ENCODE data around the gene GFI1.

DNA sequence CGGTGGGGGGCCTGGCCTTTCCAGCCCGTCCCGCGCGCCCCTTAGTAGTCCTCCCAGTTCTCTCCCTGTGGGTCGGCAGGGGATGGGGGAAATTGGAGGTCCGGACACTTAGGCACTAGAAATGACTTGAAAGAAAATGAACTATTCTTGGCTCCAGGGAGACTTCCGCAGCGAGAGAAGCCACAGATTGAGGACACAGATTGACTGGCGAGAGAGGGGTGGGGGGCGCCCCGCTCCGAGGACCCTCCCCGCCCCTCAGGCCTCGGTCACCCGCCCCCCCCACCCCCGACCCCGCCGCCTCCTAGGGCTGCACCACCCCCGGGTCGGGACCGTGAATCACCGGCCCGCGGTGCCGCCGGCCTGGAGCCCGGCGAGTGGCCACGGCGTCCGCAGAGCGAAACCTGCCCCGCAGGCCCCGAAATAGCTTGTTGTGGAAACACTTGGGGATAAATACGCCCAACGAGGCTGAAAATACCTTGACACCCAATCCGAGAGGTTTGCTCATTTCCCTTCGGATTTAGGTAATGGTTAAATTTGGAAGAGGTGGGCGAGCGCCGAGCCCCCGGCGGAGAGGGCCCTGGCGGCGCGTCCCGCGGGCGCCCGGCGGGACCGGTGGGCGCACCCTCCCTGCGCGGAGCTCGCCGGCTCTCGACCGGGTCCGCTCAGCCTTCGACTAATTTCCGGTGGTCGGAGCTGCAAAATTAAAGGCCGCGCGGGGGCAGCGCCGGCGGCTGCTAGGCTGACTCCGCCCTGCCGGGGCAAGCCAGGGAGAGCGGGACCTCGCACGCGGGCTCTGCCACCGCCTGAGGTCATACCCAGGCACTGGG, at the start of gene GFI1:
- TF ChIP-seq CTCF (IDR thresholded peaks at IDR 0.05) (no peak), SP1 (CRISPR knock-in tag; conservative IDR thresholded peaks at IDR 0.05) (no peak), ZNF121 (CRISPR knock-in tag; IDR thresholded peaks at IDR 0.05) (no peak)
- TF ChIP-seq, protein P1, sequence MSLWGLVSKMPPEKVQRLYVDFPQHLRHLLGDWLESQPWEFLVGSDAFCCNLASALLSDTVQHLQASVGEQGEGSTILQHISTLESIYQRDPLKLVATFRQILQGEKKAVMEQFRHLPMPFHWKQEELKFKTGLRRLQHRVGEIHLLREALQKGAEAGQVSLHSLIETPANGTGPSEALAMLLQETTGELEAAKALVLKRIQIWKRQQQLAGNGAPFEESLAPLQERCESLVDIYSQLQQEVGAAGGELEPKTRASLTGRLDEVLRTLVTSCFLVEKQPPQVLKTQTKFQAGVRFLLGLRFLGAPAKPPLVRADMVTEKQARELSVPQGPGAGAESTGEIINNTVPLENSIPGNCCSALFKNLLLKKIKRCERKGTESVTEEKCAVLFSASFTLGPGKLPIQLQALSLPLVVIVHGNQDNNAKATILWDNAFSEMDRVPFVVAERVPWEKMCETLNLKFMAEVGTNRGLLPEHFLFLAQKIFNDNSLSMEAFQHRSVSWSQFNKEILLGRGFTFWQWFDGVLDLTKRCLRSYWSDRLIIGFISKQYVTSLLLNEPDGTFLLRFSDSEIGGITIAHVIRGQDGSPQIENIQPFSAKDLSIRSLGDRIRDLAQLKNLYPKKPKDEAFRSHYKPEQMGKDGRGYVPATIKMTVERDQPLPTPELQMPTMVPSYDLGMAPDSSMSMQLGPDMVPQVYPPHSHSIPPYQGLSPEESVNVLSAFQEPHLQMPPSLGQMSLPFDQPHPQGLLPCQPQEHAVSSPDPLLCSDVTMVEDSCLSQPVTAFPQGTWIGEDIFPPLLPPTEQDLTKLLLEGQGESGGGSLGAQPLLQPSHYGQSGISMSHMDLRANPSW (CRISPR knock-in tag; conservative IDR thresholded peaks at IDR 0.05; ENCODE audit: low read depth), result no peak

All from WTC11 (cell line).